Left lung (tissue), 10 donors: Measurements from ENCODE around the gene NOP14. TPM values are rescaled to one million over a fixed set of nuclear protein-coding genes. Genes with fewer than 3 reads are reported as not detected.

ENCODE experiments used
- ATAC-seq: fragments of 200-7000 bp; cut with Tn5 transposase; one replicate; pipeline ENCODE4 v1.9.1; 2020; ENCODE audit warnings: moderate library complexity
- DNase-seq, 4 donors: peaks; one replicate each; pipeline ENCODE4 v3.0.0-alpha.2; 2013 to 2020
- H3K27ac ChIP-seq, 2 donors: fragments of 200-600 bp; sonication (generic) in 1 of 2; one replicate each; pipeline versions ENCODE4 v1.5.0 to v1.8.0; 2020 to 2021
- H3K27me3 ChIP-seq, 2 donors: fragments of 200-600 bp; sonication (generic) in 1 of 2; one replicate each; pipeline versions ENCODE4 v1.5.0 to v1.8.0; 2020 to 2021
- H3K36me3 ChIP-seq, 2 donors: fragments of 200-600 bp; sonication (generic) in 1 of 2; one replicate each; pipeline versions ENCODE4 v1.5.0 to v1.8.0; 2020 to 2021
- H3K4me1 ChIP-seq, 2 donors: fragments of 200-600 bp; one replicate each; pipeline ENCODE4 v1.8.0; 2021
- H3K4me3 ChIP-seq, 2 donors: fragments of 200-600 bp; sonication (generic) in 1 of 2; one replicate each; pipeline versions ENCODE4 v1.5.0 to v1.8.0; 2020 to 2021; ENCODE audit warnings: mild to moderate bottlenecking in 1 of 2
- H3K9me3 ChIP-seq, 2 donors: fragments of 200-600 bp; sonication (generic) in 1 of 2; one replicate each; pipeline versions ENCODE4 v1.5.0 to v1.8.0; 2020 to 2021
- CTCF ChIP-seq, 2 donors: fragments of 200-600 bp; sonication (generic) in 1 of 2; IDR thresholded peaks; one replicate each; pipeline versions ENCODE4 v1.5.0 to v1.8.0; 2021; ENCODE audit warnings: antibody characterized with exemption in 2 of 2
- intact Hi-C, 2 donors: fragments of 100-400 bp; cut with DNase I; formaldehyde crosslinking; loops; one replicate each; pipeline versions ENCODE4 v1.11.2 to v1.14.2; 2022
- polyA plus RNA-seq, 6 donors: library from polyadenylated mRNA; unstranded; fragments of 120-200 nt; gene quantifications; one replicate each; pipeline ENCODE4 v1.2.1, GENCODE V29; 2013; ENCODE audit not compliant: insufficient read length in 6 of 6
- total RNA-seq, 2 donors: library from RNA; stranded (reverse); fragmentation: NEBNext Ultra II Directional; extraction: Animal tissue kit (Norgen Biotek cat#: 25700); gene quantifications; one replicate each; pipeline ENCODE4 v1.2.1, GENCODE V29; 2021
- donor health status: DM: no; HTN: yes; CAD: no.
- donor health status: DM: no; HTN: no; CAD: no.

NOP14 gene
- total and polyA plus RNA-seq, 8 donors = 20.4 to 33.0 (median 27.1) TPM

- Histone ChIP-seq H3K27ac (no peak overlapping the region), H3K4me3 (no peak overlapping the region), H3K36me3 (peaks cover 0 to 100% of the 10 kb centered on the region in 2 donors), H3K9me3 (no peaks in the 10 kb centered on the region), H3K4me1 (peaks cover 0 to 10% of the 10 kb centered on the region in 2 donors), H3K27me3 (no peaks in the 10 kb centered on the region)
- ATAC-seq = no peak
- DNase-seq = no peak
- TF ChIP-seq CTCF (IDR thresholded peaks at IDR 0.05) = no peak
- intact Hi-C loops = no loop called here
These were observed 54.5 kb downstream of the NOP14 start for GRCh38 chr4:2908686-2909085.

- H3K4me3 ChIP-seq = no peak overlapping the region
- H3K27ac ChIP-seq = no peak overlapping the region
- no peaks in the 10 kb centered on the region for H3K27me3 ChIP-seq
- no peaks in the 10 kb centered on the region for H3K9me3 ChIP-seq
- DNase-seq (peak in 1 of 4 donors; percentile 72), ATAC-seq (peak; percentile 78)
- TF ChIP-seq CTCF (IDR thresholded peaks at IDR 0.05) = no peak
- intact Hi-C loops = no loop called here
- H3K4me1 ChIP-seq = peaks cover 0 to 2% of the 10 kb centered on the region in 2 donors
- H3K36me3 ChIP-seq = peaks cover 0 to 99% of the 10 kb centered on the region in 2 donors
These were observed 55.4 kb downstream of the NOP14 start for GRCh38 chr4:2907706-2908293.

GRCh38 chr4:2907226-2907625 lies 56.0 kb downstream of the NOP14 start:
- intact Hi-C loops = no loop called here
- H3K4me3 ChIP-seq = no peak overlapping the region

GRCh38 chr4:2906218-2906617 lies 57.0 kb downstream of the NOP14 start:
- Histone ChIP-seq H3K4me1 (no peaks in the 10 kb centered on the region), H3K27ac (peak overlapping the region in 1 of 2 donors; percentile 26), H3K4me3 (no peak overlapping the region), H3K36me3 (peaks cover 0 to 99% of the 10 kb centered on the region in 2 donors), H3K9me3 (no peaks in the 10 kb centered on the region), H3K27me3 (no peaks in the 10 kb centered on the region)
- DNase-seq (no peak), ATAC-seq (no peak)
- no peak for TF ChIP-seq CTCF (IDR thresholded peaks at IDR 0.05)
- intact Hi-C loops = no loop called here

More at GRCh38 chr4:2907226-2907625, 56.0 kb downstream of the NOP14 start:
- ATAC-seq (no peak), DNase-seq (no peak)
- no peak overlapping the region for H3K27ac ChIP-seq
- TF ChIP-seq CTCF (IDR thresholded peaks at IDR 0.05) = no peak
- no peaks in the 10 kb centered on the region for H3K27me3 ChIP-seq
- H3K36me3 ChIP-seq = peaks cover 0 to 99% of the 10 kb centered on the region in 2 donors
- H3K9me3 ChIP-seq = no peaks in the 10 kb centered on the region
- no peaks in the 10 kb centered on the region for H3K4me1 ChIP-seq

- H3K27ac ChIP-seq = no peak overlapping the region
- no peak for DNase-seq
- ATAC-seq = no peak
- H3K4me3 ChIP-seq = no peak overlapping the region
- H3K36me3 ChIP-seq = peaks cover 0 to 99% of the 10 kb centered on the region in 2 donors
- H3K9me3 ChIP-seq = no peaks in the 10 kb centered on the region
- no peak for TF ChIP-seq CTCF (IDR thresholded peaks at IDR 0.05)
- H3K4me1 ChIP-seq = no peaks in the 10 kb centered on the region
- intact Hi-C loops = no loop called here
- H3K27me3 ChIP-seq = no peaks in the 10 kb centered on the region
These were observed 57.7 kb downstream of the NOP14 start for GRCh38 chr4:2905544-2905943.
